ENCODE results near the gene ALDOC. TPM values are rescaled to one million over a fixed set of nuclear protein-coding genes. Genes with fewer than 3 reads are reported as not detected.

ALDOC gene
- polyA plus RNA-seq, 1 donor (not counting 4 experiments of a cell fraction or from before 2014, with no cell fraction given): 32.5 TPM

DNA sequence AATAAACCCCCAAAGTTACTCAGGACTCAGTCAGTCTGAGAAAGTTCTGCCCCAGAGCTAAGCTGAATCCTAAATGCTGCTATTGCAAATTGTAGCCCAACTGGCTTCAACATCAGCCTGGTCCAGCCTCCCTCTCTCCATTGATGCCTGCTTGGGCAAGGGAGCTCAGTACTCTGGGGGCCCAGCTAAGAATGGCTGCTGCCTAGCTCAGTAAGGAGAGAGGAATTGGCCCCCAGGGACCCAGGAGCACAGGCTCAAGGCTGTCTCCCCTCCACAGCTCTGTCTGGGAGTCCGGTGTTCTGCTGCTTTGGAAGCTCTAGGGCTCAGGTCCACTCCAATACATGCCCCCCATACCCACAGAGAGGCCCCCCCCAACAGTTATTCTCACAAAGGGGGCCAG lies 25.8 kb downstream of the ALDOC start:
- peaks cover 3% of the 10 kb centered on the region for H3K79me2 ChIP-seq (ENCODE audit: control insufficient read depth, insufficient read depth, low read length)
- no peak for TF ChIP-seq EZH2 (IDR thresholded peaks at IDR 0.05; ENCODE audit: low read length)
- TF ChIP-seq, protein P1, sequence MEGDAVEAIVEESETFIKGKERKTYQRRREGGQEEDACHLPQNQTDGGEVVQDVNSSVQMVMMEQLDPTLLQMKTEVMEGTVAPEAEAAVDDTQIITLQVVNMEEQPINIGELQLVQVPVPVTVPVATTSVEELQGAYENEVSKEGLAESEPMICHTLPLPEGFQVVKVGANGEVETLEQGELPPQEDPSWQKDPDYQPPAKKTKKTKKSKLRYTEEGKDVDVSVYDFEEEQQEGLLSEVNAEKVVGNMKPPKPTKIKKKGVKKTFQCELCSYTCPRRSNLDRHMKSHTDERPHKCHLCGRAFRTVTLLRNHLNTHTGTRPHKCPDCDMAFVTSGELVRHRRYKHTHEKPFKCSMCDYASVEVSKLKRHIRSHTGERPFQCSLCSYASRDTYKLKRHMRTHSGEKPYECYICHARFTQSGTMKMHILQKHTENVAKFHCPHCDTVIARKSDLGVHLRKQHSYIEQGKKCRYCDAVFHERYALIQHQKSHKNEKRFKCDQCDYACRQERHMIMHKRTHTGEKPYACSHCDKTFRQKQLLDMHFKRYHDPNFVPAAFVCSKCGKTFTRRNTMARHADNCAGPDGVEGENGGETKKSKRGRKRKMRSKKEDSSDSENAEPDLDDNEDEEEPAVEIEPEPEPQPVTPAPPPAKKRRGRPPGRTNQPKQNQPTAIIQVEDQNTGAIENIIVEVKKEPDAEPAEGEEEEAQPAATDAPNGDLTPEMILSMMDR (optimal IDR thresholded peaks at IDR 0.05 in 1 of 3, IDR thresholded peaks at IDR 0.05 in 1 of 3, conservative IDR thresholded peaks at IDR 0.05 in 1 of 3; ENCODE audit: extremely low read depth in 1 of 3, insufficient read depth in 2 of 3, low read length in 3 of 3): no peak
- no peak for DNase-seq (ENCODE audit: low read depth, low spot score)
- H3K4me3 ChIP-seq (ENCODE audit: control insufficient read depth in 2 of 3, extremely low read depth in 1 of 3, insufficient read depth in 2 of 3, low read depth in 1 of 3, low read length in 3 of 3): no peak overlapping the region
- FAIRE-seq: no peak
- peaks cover 3% of the 10 kb centered on the region for H3K9me1 ChIP-seq (ENCODE audit: control insufficient read depth, extremely low read depth, insufficient read depth, low read length)
- no peaks in the 10 kb centered on the region for H4K20me1 ChIP-seq (ENCODE audit: control insufficient read depth, extremely low read depth, insufficient read depth, low read length)
- no peak overlapping the region for H2AFZ ChIP-seq (ENCODE audit: control insufficient read depth, low read length)
- no peak overlapping the region for H3K27ac ChIP-seq (ENCODE audit: control insufficient read depth, insufficient read depth, low read length)
- H3K4me1 ChIP-seq (ENCODE audit: control insufficient read depth, extremely low read depth, insufficient read depth, low read length): peaks cover 6% of the 10 kb centered on the region
- no peak overlapping the region for H3K9ac ChIP-seq (ENCODE audit: control insufficient read depth, extremely low read depth, insufficient read depth, low read length)
- peaks cover 11 to 23% of the 10 kb centered on the region in 2 experiments for H3K36me3 ChIP-seq (ENCODE audit: control insufficient read depth in 2 of 2, extremely low read depth in 1 of 2, insufficient read depth in 2 of 2, low read length in 2 of 2)
- H3K4me2 ChIP-seq (ENCODE audit: control insufficient read depth, extremely low read depth, insufficient read depth, low read depth, low read length): no peak overlapping the region
- dilution Hi-C loops (cut with MboI; ENCODE audit: extremely low pct_ligation_motif_present, low sequenced_read_pairs): no loop called here
- H3K27me3 ChIP-seq (ENCODE audit: control insufficient read depth, extremely low read depth, insufficient read depth, low read length): no peaks in the 10 kb centered on the region
- H3K9me3 ChIP-seq (ENCODE audit: control insufficient read depth, low read depth, low read length): no peaks in the 10 kb centered on the region

DNA sequence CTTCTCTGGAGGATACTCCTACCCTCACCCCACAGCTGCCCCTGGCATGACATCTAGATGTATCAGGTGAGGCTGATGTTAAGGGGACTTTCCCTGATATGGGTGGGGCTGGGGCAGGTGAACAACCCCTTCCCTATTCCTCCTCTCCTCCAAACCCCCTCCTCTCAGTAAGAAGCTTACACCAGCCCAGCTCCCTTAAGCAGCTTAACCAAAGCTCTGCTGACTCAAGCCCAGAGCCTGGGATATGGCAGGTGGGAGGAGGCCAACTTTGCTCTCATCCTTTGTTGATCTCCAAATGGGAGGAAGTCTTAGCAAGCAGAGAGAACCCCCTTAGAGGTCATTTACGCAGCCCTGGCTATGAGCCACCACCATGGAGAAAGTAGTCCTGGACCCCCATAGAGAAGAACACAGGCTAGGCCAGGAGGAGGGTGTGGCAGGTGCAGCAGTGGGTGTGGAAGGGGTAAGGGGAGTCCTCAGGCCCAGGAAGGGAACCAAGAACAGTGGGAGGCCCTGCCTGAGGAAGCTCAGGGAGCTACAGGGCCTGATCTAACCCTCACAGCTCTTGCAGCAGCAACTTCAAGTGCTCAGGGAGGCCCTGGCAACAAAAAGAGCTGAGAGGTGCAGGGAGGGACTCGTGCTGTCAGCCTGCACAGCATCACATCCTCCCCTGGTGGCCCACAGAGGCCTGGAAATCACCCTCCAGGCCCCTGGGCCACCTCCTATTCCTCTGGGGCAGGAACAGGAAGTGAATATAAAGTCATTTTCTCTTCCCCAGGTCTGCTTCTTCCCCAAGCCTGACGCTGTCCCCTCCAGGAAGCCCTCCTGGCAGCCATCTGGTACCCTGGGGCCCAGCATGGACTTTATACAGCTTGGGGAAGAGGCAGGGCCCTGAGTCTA lies 27.2 kb downstream of the ALDOC start:
- H3K9me3 ChIP-seq (ENCODE audit: control insufficient read depth, low read depth, low read length): no peaks in the 10 kb centered on the region
- peaks cover 6% of the 10 kb centered on the region for H3K4me1 ChIP-seq (ENCODE audit: control insufficient read depth, extremely low read depth, insufficient read depth, low read length)
- peaks cover 11 to 17% of the 10 kb centered on the region in 2 experiments for H3K36me3 ChIP-seq (ENCODE audit: control insufficient read depth in 2 of 2, extremely low read depth in 1 of 2, insufficient read depth in 2 of 2, low read length in 2 of 2)
- H3K27ac ChIP-seq (ENCODE audit: control insufficient read depth, insufficient read depth, low read length): no peak overlapping the region
- peaks cover 3% of the 10 kb centered on the region for H3K9me1 ChIP-seq (ENCODE audit: control insufficient read depth, extremely low read depth, insufficient read depth, low read length)
- H4K20me1 ChIP-seq (ENCODE audit: control insufficient read depth, extremely low read depth, insufficient read depth, low read length): no peaks in the 10 kb centered on the region
- DNase-seq (ENCODE audit: low read depth, low spot score) (no peak), FAIRE-seq (no peak)
- TF ChIP-seq, protein P1 (optimal IDR thresholded peaks at IDR 0.05 in 1 of 3, IDR thresholded peaks at IDR 0.05 in 1 of 3, conservative IDR thresholded peaks at IDR 0.05 in 1 of 3; ENCODE audit: extremely low read depth in 1 of 3, insufficient read depth in 2 of 3, low read length in 3 of 3): no peak
- no peak for TF ChIP-seq EZH2 (IDR thresholded peaks at IDR 0.05; ENCODE audit: low read length)
- dilution Hi-C loops (cut with MboI; ENCODE audit: extremely low pct_ligation_motif_present, low sequenced_read_pairs): no loop called here
- no peak overlapping the region for H3K4me2 ChIP-seq (ENCODE audit: control insufficient read depth, extremely low read depth, insufficient read depth, low read depth, low read length)
- no peak overlapping the region for H2AFZ ChIP-seq (ENCODE audit: control insufficient read depth, low read length)
- H3K79me2 ChIP-seq (ENCODE audit: control insufficient read depth, insufficient read depth, low read length): peaks cover 3% of the 10 kb centered on the region
- H3K9ac ChIP-seq (ENCODE audit: control insufficient read depth, extremely low read depth, insufficient read depth, low read length): no peak overlapping the region
- H3K4me3 ChIP-seq (ENCODE audit: control insufficient read depth in 2 of 3, extremely low read depth in 1 of 3, insufficient read depth in 2 of 3, low read depth in 1 of 3, low read length in 3 of 3): no peak overlapping the region
- no peaks in the 10 kb centered on the region for H3K27me3 ChIP-seq (ENCODE audit: control insufficient read depth, extremely low read depth, insufficient read depth, low read length)
